NCI-H2196 treated with DMSO at 0.1 percent for 48 hours (cell line): ENCODE data around the gene FAM3C.
A peak's percentile ranks its signal among the peaks of the same experiment; 100 is the strongest.

Source experiments
- DNase-seq: peaks from one replicate; lab custom pipeline; 2025; ENCODE audit not compliant: unreplicated experiment; lab: John Stamatoyannopoulos, UW

The FAM3C gene

GRCh38 chr7:121383235-121383910 is 12.7 kb downstream of the FAM3C start:
- DNase-seq, result no peak

- DNase-seq, result no peak
Observed at GRCh38 chr7:121382473-121382872, 13.6 kb downstream of the FAM3C start.

DNA sequence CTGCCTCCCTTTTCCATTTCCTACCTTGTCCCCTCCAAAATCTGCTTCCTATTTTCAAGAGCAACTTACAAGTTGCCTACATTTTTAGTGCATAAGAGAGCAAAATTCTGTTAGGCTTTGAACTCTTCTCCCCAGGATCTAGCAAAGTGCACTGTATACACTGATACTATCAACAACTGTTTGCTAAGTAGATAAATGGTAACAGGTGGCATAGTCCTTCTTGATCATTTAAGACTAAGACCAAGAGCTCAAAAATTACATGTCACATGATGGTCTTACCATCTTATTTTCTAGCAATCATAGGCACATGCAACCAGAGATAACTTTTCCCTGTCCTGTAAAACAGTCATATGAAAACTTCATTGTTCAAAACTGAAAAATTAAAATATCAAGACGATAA is 16.2 kb downstream of the FAM3C start:
- DNase-seq, result no peak

DNA sequence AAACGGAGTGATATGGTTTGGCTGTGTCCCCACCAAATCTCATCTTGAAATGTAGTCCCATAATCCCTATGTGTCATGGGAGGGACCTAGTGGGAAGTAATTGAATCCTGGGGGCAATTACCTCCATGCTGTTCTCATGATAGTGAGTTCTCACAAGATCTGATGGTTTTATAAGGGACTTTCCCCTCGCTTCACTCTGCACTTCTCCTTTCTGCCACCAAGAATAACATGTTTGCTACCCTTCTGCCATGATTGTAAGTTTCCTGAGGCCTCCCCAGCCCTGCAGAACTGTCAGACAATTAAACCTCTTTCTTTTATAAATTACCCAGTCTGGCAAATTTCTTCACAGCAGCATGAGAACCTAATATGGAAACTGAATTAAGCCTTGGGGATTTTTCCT is 19.1 kb downstream of the FAM3C start:
- no peak for DNase-seq

DNA sequence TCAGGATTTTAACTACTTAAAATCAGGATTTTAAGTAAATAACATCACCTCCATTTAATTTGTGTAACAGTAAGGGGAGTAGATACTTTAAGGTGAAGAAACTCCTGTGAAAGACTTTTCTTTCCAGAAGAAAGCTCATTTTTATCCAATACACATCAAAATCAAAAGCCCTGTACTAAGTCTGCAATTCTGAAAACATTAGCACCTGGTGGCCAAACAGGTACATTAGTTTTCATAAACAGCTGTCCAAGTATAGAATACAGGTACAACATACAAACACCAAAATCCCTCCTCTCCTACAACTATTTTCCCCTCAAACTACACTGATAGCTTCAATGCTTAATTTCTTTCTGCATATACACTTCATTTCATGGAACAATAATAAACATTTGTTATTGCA is 22.9 kb downstream of the FAM3C start:
- no peak for DNase-seq

GRCh38 chr7:121372376-121373010 is 23.6 kb downstream of the FAM3C start:
- DNase-seq, result no peak

- DNase-seq, result no peak
Observed at GRCh38 chr7:121371883-121372282, 24.2 kb downstream of the FAM3C start.

DNA sequence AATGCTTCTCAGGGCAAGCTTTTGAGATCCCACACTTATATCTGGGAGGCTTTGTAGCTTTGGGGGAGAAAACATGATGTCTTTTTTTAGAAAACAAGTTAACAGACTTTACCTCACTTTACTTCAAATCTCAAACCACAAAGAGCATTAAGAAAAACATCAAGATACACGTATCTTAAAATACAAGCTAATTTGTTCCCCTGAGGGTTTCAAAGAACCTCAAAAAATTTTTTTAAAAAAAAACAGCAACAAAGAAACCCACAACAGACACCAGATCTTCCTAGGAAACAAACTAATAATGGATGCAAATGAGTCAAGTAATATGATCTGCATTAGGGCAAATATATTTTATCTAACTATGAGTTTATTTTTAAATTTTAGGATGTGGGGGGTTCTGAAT is 24.7 kb downstream of the FAM3C start:
- DNase-seq, result no peak

DNA sequence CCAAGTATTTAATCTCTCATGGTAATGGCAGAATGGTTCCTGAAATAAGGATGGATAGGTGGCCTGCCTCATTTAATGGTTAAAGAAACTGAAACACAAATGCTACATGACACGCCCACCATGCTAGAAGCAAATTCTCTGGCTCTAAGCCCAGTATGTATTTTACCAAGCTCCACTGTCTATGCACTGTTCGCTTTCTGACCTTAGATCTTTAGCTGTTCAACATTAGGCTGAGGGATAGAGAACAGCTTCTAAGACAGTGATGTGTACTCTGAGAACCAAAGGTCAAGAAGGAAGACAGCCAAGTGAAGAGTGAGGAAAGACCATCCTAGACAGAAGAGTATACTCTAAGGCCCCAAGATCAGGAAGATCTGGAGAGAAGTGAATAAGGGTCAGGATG is 26.6 kb downstream of the FAM3C start:
- no peak for DNase-seq

DNA sequence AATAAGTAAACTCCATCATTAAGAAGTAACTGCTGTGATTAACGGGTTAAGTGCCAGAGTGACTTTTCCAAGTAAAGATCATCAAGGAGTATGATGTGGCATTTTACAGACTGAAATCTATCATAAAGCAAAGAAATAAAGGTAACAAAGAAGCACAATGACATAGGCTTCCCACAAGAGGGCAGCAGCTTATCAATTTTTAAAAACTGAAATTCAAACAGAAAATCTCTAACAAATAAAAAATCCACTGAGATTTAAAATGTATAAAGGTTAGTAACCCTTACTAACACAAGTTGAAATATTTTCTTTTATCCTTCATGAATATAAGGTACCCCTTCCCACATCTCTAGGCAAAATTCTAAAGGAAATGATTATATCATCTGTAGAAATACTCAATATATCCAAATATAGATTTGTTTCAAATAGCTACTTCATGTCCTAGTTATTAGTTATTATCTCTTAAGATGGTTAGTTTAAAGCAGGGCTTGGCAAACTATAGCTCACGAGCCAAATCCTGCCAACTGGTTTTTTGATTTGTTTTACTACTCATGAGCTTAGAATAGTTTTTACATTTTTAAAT is 29.2 kb downstream of the FAM3C start:
- DNase-seq, result peak; percentile 2

GRCh38 chr7:121360564-121360963 is 35.5 kb downstream of the FAM3C start:
- no peak for DNase-seq

- no peak for DNase-seq
Observed at GRCh38 chr7:121355574-121355973, 40.5 kb downstream of the FAM3C start.

DNA sequence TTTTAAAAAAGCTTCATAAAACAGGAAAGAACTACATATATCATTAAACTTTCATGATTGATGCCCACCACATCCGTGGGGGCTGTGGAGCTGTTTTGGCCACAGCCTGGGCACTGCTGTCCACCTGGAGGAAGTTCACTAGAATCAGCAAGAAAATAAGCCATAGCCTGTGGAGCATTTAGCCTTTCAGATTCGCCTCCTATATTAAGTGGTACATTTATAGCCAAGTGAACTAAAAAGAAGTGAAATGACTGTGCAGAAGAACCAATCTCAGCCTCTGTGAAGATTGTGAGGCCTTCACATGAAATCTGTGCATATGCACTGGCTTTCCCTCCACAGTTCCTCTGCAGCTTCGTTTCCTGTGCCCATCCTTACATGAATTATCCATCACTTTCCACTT is 43.8 kb downstream of the FAM3C start:
- no peak for DNase-seq

- no peak for DNase-seq
Observed at GRCh38 chr7:121351682-121352081, 44.4 kb downstream of the FAM3C start.

GRCh38 chr7:121344497-121344896 is 51.6 kb downstream of the FAM3C start:
- no peak for DNase-seq

DNA sequence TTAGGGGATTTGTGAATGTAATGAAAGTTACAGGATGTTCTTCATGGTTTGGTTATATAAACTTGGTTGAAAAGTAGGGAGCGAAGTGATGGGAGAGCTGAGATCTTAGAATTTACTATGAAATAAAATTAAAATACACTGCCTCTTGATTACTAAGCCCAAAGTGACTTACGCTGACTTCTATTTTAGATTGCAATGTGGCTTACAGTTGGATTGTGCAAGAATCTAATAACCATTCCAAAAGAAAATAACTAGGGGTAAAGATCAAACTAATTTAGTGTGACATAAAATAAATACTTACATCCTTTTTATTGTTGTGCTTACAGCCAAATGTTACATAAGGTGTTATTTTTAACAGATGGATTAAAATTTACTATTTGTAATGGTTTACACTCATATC is 52.0 kb downstream of the FAM3C start:
- no peak for DNase-seq

- no peak for DNase-seq
Observed at GRCh38 chr7:121343302-121343701, 52.8 kb downstream of the FAM3C start.

GRCh38 chr7:121342631-121343030 is 53.5 kb downstream of the FAM3C start:
- DNase-seq, result no peak

DNA sequence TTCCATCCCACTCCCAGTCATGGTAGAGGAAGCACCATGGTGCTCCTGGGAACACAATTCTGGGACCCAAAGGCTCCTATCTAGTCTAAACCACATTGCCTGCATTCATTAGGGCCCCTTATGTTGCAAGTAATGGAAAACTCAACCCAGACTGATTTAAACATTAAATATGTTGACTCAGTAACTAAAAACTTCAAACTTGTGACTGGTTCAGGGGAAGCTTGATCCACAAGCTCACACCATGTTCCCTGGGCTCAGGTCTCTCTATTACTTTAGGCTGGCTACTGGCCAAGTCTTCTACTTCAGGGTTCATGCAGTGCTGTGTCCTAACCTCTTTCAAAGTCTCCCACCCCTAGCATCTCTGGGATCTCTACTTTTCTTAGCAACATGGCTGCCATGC is 54.2 kb downstream of the FAM3C start:
- DNase-seq, result no peak

GRCh38 chr7:121339082-121339481 is 57.0 kb downstream of the FAM3C start:
- DNase-seq, result no peak

GRCh38 chr7:121337398-121337797 is 58.7 kb downstream of the FAM3C start:
- no peak for DNase-seq

DNA sequence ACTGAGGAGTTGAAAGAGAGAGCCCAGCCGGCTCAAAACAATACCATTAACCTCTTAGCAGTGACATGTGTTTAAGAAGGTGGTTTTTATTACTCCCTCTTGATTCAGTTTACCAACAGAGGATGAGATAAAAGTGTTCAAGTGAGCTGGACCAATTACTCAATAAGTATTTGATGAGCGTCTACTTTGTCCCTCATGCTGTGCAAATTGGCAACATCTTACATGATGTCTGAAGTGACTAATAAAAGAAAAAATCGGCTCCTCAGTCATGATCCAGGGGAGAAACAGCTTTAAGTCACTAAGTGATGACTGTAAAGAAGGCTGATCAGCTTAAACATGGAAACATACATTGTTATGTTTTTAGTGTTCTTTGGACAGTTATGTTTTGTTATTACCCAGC is 59.5 kb downstream of the FAM3C start:
- DNase-seq, result no peak
